Measurements from ENCODE around the gene PPP1R37. TPM values are rescaled to one million over a fixed set of nuclear protein-coding genes. Genes with fewer than 3 reads are reported as not detected.
A peak's percentile ranks its signal among the peaks of the same experiment; 100 is the strongest.

Gene PPP1R37
- total and polyA plus RNA-seq, 2 donors (not counting 1 experiment from before 2014, with no cell fraction given), result 20.7 to 28.1 TPM

- intact Hi-C loops (cut with micrococcal nuclease), result no loop called here
- TF ChIP-seq CTCF (IDR thresholded peaks at IDR 0.05), result no peak
- no peak for TF ChIP-seq EZH2 (IDR thresholded peaks at IDR 0.05; ENCODE audit: borderline replicate concordance, insufficient read depth, low read depth, low read length, poor library complexity, severe bottlenecking)
- H3K4me1 ChIP-seq (ENCODE audit: control insufficient read depth in 2 of 2, insufficient read depth in 2 of 2, low read length in 2 of 2), result peaks cover 0 to 4% of the 10 kb centered on the region in 2 donors
- ChIA-PET POLR2A (interaction anchor here (0.6 kb wide), 1 partner anchor 20 kb away, joined by 4 read pairs; no protein-coding TSS in a partner anchor), CTCF (interaction anchor here (1.2 to 2.5 kb wide), 2 partner anchors 7 to 9 kb away, joined by 5 to 6 read pairs; no protein-coding TSS in a partner anchor)
- peak overlapping the region; percentile 26 for H3K27ac Mint-ChIP-seq
- 98% methylated on average over 35 of the region's 38 CpGs for WGBS (ENCODE audit: insufficient coverage)
- ATAC-seq (ENCODE audit: low read depth), result no peak
- H3K27me3 Mint-ChIP-seq, result no peaks in the 10 kb centered on the region
- H3K9ac ChIP-seq (ENCODE audit: low read length), result no peak overlapping the region
- no peak overlapping the region for H3K4me3 Mint-ChIP-seq
- DNase-seq, result no peak
- H3K9me3 Mint-ChIP-seq (ENCODE audit: insufficient read depth), result no peaks in the 10 kb centered on the region
- H3K9me3 ChIP-seq (ENCODE audit: control extremely low read depth in 1 of 3, control insufficient read depth in 2 of 3, insufficient read depth in 1 of 3, low read length in 2 of 3), result no peaks in the 10 kb centered on the region
- peaks cover 87% of the 10 kb centered on the region for H4K20me1 ChIP-seq (ENCODE audit: control insufficient read depth, insufficient read depth, low read length, poor library complexity, severe bottlenecking)
- H3K36me3 ChIP-seq (replicated peaks in 1 of 2; ENCODE audit: control extremely low read depth in 1 of 2, control insufficient read depth in 1 of 2, extremely low read depth in 1 of 2, insufficient read depth in 2 of 2, low read length in 1 of 2), result peaks cover 2 to 83% of the 10 kb centered on the region in 2 experiments
- no peak overlapping the region for H3K4me2 ChIP-seq (replicated peaks; ENCODE audit: low read depth, low read length, poor library complexity, severe bottlenecking)
- H3K27me3 ChIP-seq (replicated peaks in 1 of 4; ENCODE audit: control extremely low read depth in 1 of 4, control insufficient read depth in 3 of 4, insufficient read depth in 4 of 4, low read length in 3 of 4), result no peaks in the 10 kb centered on the region
- H3K27ac ChIP-seq (ENCODE audit: low read length in 2 of 2), result peak overlapping the region in 1 of 2 donors; percentile 19
- H3K4me1 Mint-ChIP-seq, result peaks cover 19% of the 10 kb centered on the region
- H2AFZ ChIP-seq (ENCODE audit: insufficient read depth, low read depth, low read length, poor library complexity, severe bottlenecking), result no peak overlapping the region
- H3K79me2 ChIP-seq (ENCODE audit: control insufficient read depth, insufficient read depth, low read length), result peaks cover 42% of the 10 kb centered on the region
- no peak overlapping the region for H3K4me3 ChIP-seq (ENCODE audit: control extremely low read depth in 1 of 5, extremely low read depth in 1 of 5, insufficient read depth in 1 of 5, low read depth in 2 of 5, low read length in 4 of 5)
These were observed 25.9 kb upstream of the PPP1R37 start for GRCh38 chr19:45066921-45067661.

- intact Hi-C loops (cut with micrococcal nuclease), result no loop called here
- no peaks in the 10 kb centered on the region for H3K9me3 Mint-ChIP-seq (ENCODE audit: insufficient read depth)
- Histone ChIP-seq H3K36me3 (replicated peaks in 1 of 2; ENCODE audit: control extremely low read depth in 1 of 2, control insufficient read depth in 1 of 2, extremely low read depth in 1 of 2, insufficient read depth in 2 of 2, low read length in 1 of 2) (peaks cover 2 to 86% of the 10 kb centered on the region in 2 experiments), H3K4me3 (ENCODE audit: control extremely low read depth in 1 of 5, extremely low read depth in 1 of 5, insufficient read depth in 1 of 5, low read depth in 2 of 5, low read length in 4 of 5) (no peak overlapping the region), H3K9me3 (ENCODE audit: control extremely low read depth in 1 of 3, control insufficient read depth in 2 of 3, insufficient read depth in 1 of 3, low read length in 2 of 3) (no peaks in the 10 kb centered on the region), H3K9ac (ENCODE audit: low read length) (no peak overlapping the region), H3K27ac (ENCODE audit: low read length in 2 of 2) (no peak overlapping the region), H3K4me1 (ENCODE audit: control insufficient read depth in 2 of 2, insufficient read depth in 2 of 2, low read length in 2 of 2) (peaks cover 0 to 6% of the 10 kb centered on the region in 2 donors), H2AFZ (ENCODE audit: insufficient read depth, low read depth, low read length, poor library complexity, severe bottlenecking) (no peak overlapping the region), H4K20me1 (ENCODE audit: control insufficient read depth, insufficient read depth, low read length, poor library complexity, severe bottlenecking) (peaks cover 95% of the 10 kb centered on the region), H3K79me2 (ENCODE audit: control insufficient read depth, insufficient read depth, low read length) (peaks cover 41% of the 10 kb centered on the region), H3K27me3 (replicated peaks in 1 of 4; ENCODE audit: control extremely low read depth in 1 of 4, control insufficient read depth in 3 of 4, insufficient read depth in 4 of 4, low read length in 3 of 4) (no peaks in the 10 kb centered on the region), H3K4me2 (replicated peaks; ENCODE audit: low read depth, low read length, poor library complexity, severe bottlenecking) (no peak overlapping the region)
- TF ChIP-seq CTCF (IDR thresholded peaks at IDR 0.05), result no peak
- TF ChIP-seq EZH2 (IDR thresholded peaks at IDR 0.05; ENCODE audit: borderline replicate concordance, insufficient read depth, low read depth, low read length, poor library complexity, severe bottlenecking), result no peak
- ChIA-PET POLR2A (interaction anchor here (0.6 kb wide), 1 partner anchor 40 kb away, joined by 3 read pairs; no protein-coding TSS in a partner anchor), CTCF (interaction anchor here (0.6 to 2.5 kb wide), 3 partner anchors 8 to 11 kb away, joined by 3 to 6 read pairs (median 5); partner anchors contain the start of gene GEMIN7)
- no peak for ATAC-seq (ENCODE audit: low read depth)
- H3K4me1 Mint-ChIP-seq, result peaks cover 26% of the 10 kb centered on the region
- DNase-seq, result no peak
- WGBS (ENCODE audit: insufficient coverage), result 98% methylated on average over 5 of the region's 10 CpGs
- no peak overlapping the region for H3K27ac Mint-ChIP-seq
- no peak overlapping the region for H3K4me3 Mint-ChIP-seq
- H3K27me3 Mint-ChIP-seq, result no peaks in the 10 kb centered on the region
These were observed 24.9 kb upstream of the PPP1R37 start for GRCh38 chr19:45068041-45068440.
